ENCODE results near the gene DCST1.

Gene DCST1

DNA sequence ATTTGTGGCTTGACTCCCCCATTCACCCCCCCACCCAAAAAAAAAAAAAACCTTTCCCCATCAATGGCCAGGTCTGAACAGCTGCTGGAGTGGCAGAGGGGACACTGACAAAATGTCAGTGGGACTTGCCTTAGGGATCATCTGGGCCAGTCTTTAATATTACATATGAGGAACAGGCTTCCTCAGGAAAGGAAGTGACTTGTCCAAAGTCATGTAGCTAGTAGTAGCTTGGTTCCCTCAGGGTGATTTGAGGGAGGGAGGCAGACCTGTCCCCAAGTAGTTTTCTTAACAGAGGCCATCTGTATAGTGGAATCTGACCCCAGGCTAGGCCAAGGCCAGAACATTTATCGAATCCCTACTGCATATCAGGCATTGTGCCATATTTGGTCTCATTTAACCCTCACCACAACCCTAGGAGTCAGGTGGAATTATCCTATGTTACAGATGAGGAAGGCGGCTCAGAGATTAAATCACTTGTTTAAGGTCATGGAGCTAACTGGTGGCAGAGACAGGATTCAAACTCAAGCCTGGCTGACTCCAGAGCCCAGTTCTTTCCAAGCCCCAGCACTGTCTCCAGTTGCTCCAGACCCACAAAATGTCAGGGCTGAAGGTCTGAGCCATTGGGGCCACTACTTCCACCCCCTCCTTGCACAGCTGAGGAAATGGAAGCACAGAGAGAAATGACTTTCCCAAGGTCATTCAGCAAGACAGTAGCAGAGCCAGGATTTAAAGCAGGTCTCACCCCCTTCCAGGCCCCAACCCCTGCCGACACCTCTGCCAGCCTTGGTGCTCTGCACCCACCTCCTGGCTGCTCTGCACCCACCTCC is 20.6 kb upstream of the DCST1 start:
- TF ChIP-seq, protein P1, sequence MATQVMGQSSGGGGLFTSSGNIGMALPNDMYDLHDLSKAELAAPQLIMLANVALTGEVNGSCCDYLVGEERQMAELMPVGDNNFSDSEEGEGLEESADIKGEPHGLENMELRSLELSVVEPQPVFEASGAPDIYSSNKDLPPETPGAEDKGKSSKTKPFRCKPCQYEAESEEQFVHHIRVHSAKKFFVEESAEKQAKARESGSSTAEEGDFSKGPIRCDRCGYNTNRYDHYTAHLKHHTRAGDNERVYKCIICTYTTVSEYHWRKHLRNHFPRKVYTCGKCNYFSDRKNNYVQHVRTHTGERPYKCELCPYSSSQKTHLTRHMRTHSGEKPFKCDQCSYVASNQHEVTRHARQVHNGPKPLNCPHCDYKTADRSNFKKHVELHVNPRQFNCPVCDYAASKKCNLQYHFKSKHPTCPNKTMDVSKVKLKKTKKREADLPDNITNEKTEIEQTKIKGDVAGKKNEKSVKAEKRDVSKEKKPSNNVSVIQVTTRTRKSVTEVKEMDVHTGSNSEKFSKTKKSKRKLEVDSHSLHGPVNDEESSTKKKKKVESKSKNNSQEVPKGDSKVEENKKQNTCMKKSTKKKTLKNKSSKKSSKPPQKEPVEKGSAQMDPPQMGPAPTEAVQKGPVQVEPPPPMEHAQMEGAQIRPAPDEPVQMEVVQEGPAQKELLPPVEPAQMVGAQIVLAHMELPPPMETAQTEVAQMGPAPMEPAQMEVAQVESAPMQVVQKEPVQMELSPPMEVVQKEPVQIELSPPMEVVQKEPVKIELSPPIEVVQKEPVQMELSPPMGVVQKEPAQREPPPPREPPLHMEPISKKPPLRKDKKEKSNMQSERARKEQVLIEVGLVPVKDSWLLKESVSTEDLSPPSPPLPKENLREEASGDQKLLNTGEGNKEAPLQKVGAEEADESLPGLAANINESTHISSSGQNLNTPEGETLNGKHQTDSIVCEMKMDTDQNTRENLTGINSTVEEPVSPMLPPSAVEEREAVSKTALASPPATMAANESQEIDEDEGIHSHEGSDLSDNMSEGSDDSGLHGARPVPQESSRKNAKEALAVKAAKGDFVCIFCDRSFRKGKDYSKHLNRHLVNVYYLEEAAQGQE (IDR thresholded peaks at IDR 0.05; ENCODE audit: low read depth): no peak
- TF ChIP-seq TEAD4 (IDR thresholded peaks at IDR 0.05): no peak
- TF ChIP-seq YY1 (IDR thresholded peaks at IDR 0.05; ENCODE audit: low read depth): no peak
- TF ChIP-seq USF1 (IDR thresholded peaks at IDR 0.05): no peak
- no peak for TF ChIP-seq EP300 (IDR thresholded peaks at IDR 0.05; ENCODE audit: borderline replicate concordance)
- TF ChIP-seq EGR1 (IDR thresholded peaks at IDR 0.05): no peak
- TF ChIP-seq NFIC (IDR thresholded peaks at IDR 0.05): no peak
- TF ChIP-seq CEBPB (IDR thresholded peaks at IDR 0.05): no peak
- TF ChIP-seq, protein P2, sequence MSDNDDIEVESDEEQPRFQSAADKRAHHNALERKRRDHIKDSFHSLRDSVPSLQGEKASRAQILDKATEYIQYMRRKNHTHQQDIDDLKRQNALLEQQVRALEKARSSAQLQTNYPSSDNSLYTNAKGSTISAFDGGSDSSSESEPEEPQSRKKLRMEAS (IDR thresholded peaks at IDR 0.05): no peak
- TF ChIP-seq TCF12 (IDR thresholded peaks at IDR 0.05; ENCODE audit: low read depth): no peak
- no peak for TF ChIP-seq TAF1 (IDR thresholded peaks at IDR 0.05; ENCODE audit: low read depth)
- TF ChIP-seq RAD21 (IDR thresholded peaks at IDR 0.05; ENCODE audit: low read depth): no peak
- TF ChIP-seq ZBTB7A (IDR thresholded peaks at IDR 0.05; ENCODE audit: low read depth): no peak

- TF ChIP-seq TAF1 (IDR thresholded peaks at IDR 0.05; ENCODE audit: low read depth): no peak
- TF ChIP-seq FOXM1 (IDR thresholded peaks at IDR 0.05; ENCODE audit: borderline replicate concordance, low read depth): no peak
- TF ChIP-seq, protein P2 (IDR thresholded peaks at IDR 0.05): no peak
- TF ChIP-seq USF1 (IDR thresholded peaks at IDR 0.05): no peak
- TF ChIP-seq YY1 (IDR thresholded peaks at IDR 0.05; ENCODE audit: low read depth): no peak
Measured at GRCh38 chr1:155013632-155014031, 20.0 kb upstream of the DCST1 start.

GRCh38 chr1:155014709-155015508 is 18.7 kb upstream of the DCST1 start:
- no peak for TF ChIP-seq EP300 (IDR thresholded peaks at IDR 0.05; ENCODE audit: borderline replicate concordance)
- TF ChIP-seq, protein P1 (IDR thresholded peaks at IDR 0.05; ENCODE audit: low read depth): no peak
- no peak for TF ChIP-seq NFIC (IDR thresholded peaks at IDR 0.05)
- TF ChIP-seq, protein P2 (IDR thresholded peaks at IDR 0.05): no peak
- no peak for TF ChIP-seq EGR1 (IDR thresholded peaks at IDR 0.05)
- TF ChIP-seq CREB1 (IDR thresholded peaks at IDR 0.05; ENCODE audit: low read depth): no peak

DNA sequence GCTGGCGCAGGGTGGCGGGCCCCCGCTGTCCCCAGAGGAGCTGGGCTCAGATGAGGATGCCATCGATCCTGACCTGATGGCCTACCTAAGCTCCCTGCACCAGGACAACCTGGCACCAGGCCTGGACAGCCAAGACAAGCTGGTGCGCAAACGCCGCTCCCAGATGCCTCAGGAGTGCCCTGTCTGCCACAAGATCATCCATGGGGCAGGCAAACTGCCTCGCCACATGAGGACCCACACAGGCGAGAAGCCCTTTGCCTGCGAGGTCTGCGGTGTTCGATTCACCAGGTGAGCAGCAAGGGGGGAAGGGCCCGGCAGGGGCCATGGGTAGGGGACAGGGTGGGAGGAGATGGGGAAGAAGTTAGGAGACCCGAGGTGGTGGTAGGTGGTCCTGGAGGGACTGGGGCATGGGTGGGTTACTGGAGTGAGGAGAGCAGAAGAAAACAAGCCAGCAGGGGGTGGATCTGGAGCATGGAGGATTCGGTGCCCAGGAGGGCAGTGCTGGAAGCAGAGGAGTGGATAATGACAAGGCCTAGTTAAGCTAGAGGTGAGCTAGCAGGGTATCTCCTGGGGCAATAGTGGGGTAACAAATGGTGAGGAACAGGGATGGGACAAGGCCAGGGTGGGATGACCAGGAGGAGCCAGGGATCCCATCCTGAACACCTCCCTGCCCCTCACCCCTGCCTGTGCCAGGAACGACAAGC is 17.9 kb upstream of the DCST1 start:
- no peak for TF ChIP-seq FOXM1 (IDR thresholded peaks at IDR 0.05; ENCODE audit: borderline replicate concordance, low read depth)
- TF ChIP-seq TCF12 (IDR thresholded peaks at IDR 0.05; ENCODE audit: low read depth): no peak
- no peak for TF ChIP-seq EGR1 (IDR thresholded peaks at IDR 0.05)
- TF ChIP-seq TEAD4 (IDR thresholded peaks at IDR 0.05): no peak
- no peak for TF ChIP-seq CEBPB (IDR thresholded peaks at IDR 0.05)
- no peak for TF ChIP-seq TAF1 (IDR thresholded peaks at IDR 0.05; ENCODE audit: low read depth)
- TF ChIP-seq, protein P2 (IDR thresholded peaks at IDR 0.05): no peak
- TF ChIP-seq CREB1 (IDR thresholded peaks at IDR 0.05; ENCODE audit: low read depth): no peak
- no peak for TF ChIP-seq NFIC (IDR thresholded peaks at IDR 0.05)
- TF ChIP-seq RAD21 (IDR thresholded peaks at IDR 0.05; ENCODE audit: low read depth): no peak
- no peak for TF ChIP-seq EP300 (IDR thresholded peaks at IDR 0.05; ENCODE audit: borderline replicate concordance)
- TF ChIP-seq, protein P1 (IDR thresholded peaks at IDR 0.05; ENCODE audit: low read depth): no peak
- TF ChIP-seq ZBTB7A (IDR thresholded peaks at IDR 0.05; ENCODE audit: low read depth): no peak
- TF ChIP-seq USF1 (IDR thresholded peaks at IDR 0.05): no peak
- TF ChIP-seq YY1 (IDR thresholded peaks at IDR 0.05; ENCODE audit: low read depth): no peak

All from Ishikawa (cell line).